PFSK-1 (cell line): Measurements from ENCODE around the gene EEF1G.
A peak's percentile ranks its signal among the peaks of the same experiment; 100 is the strongest.

Experiments
- FOXP2 ChIP-seq: optimal IDR thresholded peaks from 2 replicates; pipeline ENCODE3; 2011; ENCODE audit warnings: borderline replicate concordance, control low read depth, inconsistent platforms; ENCODE audit not compliant: insufficient read depth; ENCODE audit errors: extremely low read length, extremely low read depth
- POLR2AphosphoS5 ChIP-seq: IDR thresholded peaks from 2 replicates; pipeline ENCODE4 v1.6.1; 2012; ENCODE audit warnings: low read depth, mild to moderate bottlenecking, control low read depth, low read length, moderate library complexity
- SIN3A ChIP-seq: IDR thresholded peaks from 2 replicates; pipeline ENCODE4 v1.6.1; 2012; ENCODE audit warnings: mild to moderate bottlenecking, low read length, moderate library complexity, borderline replicate concordance; ENCODE audit not compliant: insufficient read depth
- TAF1 ChIP-seq: IDR thresholded peaks from 2 replicates; pipeline ENCODE4 v1.6.1; 2012; ENCODE audit warnings: low read length, control low read depth, borderline replicate concordance; ENCODE audit not compliant: insufficient read depth
- TF ChIP-seq, protein P1 (sequence below), 2 experiments: IDR thresholded peaks; 2 replicates each; pipeline versions ENCODE4 v1.6.1 to v1.8.0; 2011 to 2012; ENCODE audit warnings: low read depth in 2 of 2, low read length in 2 of 2, control low read depth in 1 of 2, inconsistent platforms in 1 of 2, mild to moderate bottlenecking in 1 of 2, moderate library complexity in 1 of 2; ENCODE audit not compliant: insufficient read depth in 1 of 2

EEF1G gene

GRCh38 chr11:62601372-62602140, 27.9 kb upstream of the EEF1G start, which contains the start of gene MTA2:
MTA2 (minus strand) TSS chr11:62601865; CDS start chr11:62601450, 415 bp downstream.
- no peak for TF ChIP-seq SIN3A
- peak; percentile 19 for TF ChIP-seq FOXP2
- TF ChIP-seq, protein P1, sequence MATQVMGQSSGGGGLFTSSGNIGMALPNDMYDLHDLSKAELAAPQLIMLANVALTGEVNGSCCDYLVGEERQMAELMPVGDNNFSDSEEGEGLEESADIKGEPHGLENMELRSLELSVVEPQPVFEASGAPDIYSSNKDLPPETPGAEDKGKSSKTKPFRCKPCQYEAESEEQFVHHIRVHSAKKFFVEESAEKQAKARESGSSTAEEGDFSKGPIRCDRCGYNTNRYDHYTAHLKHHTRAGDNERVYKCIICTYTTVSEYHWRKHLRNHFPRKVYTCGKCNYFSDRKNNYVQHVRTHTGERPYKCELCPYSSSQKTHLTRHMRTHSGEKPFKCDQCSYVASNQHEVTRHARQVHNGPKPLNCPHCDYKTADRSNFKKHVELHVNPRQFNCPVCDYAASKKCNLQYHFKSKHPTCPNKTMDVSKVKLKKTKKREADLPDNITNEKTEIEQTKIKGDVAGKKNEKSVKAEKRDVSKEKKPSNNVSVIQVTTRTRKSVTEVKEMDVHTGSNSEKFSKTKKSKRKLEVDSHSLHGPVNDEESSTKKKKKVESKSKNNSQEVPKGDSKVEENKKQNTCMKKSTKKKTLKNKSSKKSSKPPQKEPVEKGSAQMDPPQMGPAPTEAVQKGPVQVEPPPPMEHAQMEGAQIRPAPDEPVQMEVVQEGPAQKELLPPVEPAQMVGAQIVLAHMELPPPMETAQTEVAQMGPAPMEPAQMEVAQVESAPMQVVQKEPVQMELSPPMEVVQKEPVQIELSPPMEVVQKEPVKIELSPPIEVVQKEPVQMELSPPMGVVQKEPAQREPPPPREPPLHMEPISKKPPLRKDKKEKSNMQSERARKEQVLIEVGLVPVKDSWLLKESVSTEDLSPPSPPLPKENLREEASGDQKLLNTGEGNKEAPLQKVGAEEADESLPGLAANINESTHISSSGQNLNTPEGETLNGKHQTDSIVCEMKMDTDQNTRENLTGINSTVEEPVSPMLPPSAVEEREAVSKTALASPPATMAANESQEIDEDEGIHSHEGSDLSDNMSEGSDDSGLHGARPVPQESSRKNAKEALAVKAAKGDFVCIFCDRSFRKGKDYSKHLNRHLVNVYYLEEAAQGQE (IDR thresholded peaks at IDR 0.05; ENCODE audit: insufficient read depth in 1 of 2, low read depth in 2 of 2, low read length in 2 of 2) = 0 out of 4 replicates have a peak, but pooled peaks of 1 of the 2 experiments have one; percentile 38
- peak; percentile 29; the same call in 1 of the 2 replicates for TF ChIP-seq TAF1
- peak; percentile 87 for TF ChIP-seq POLR2AphosphoS5

GRCh38 chr11:62601122-62601371, 27.4 kb upstream of the EEF1G start:
- TF ChIP-seq, protein P1 (IDR thresholded peaks at IDR 0.05; ENCODE audit: insufficient read depth in 1 of 2, low read depth in 2 of 2, low read length in 2 of 2) = no peak
- 0 out of 2 replicates have a peak, but pooled peaks have one; percentile 1 for TF ChIP-seq TAF1

GRCh38 chr11:62600367-62601121, 26.9 kb upstream of the EEF1G start:
- no peak for TF ChIP-seq TAF1
- TF ChIP-seq POLR2AphosphoS5 = no peak
- TF ChIP-seq, protein P1 (IDR thresholded peaks at IDR 0.05; ENCODE audit: insufficient read depth in 1 of 2, low read depth in 2 of 2, low read length in 2 of 2) = no peak
- TF ChIP-seq FOXP2 = no peak
- TF ChIP-seq SIN3A = no peak

GRCh38 chr11:62599901-62600300, 26.2 kb upstream of the EEF1G start:
- TF ChIP-seq TAF1 (0 out of 2 replicates have a peak, but pooled peaks have one; percentile 0), FOXP2 (no peak)

DNA sequence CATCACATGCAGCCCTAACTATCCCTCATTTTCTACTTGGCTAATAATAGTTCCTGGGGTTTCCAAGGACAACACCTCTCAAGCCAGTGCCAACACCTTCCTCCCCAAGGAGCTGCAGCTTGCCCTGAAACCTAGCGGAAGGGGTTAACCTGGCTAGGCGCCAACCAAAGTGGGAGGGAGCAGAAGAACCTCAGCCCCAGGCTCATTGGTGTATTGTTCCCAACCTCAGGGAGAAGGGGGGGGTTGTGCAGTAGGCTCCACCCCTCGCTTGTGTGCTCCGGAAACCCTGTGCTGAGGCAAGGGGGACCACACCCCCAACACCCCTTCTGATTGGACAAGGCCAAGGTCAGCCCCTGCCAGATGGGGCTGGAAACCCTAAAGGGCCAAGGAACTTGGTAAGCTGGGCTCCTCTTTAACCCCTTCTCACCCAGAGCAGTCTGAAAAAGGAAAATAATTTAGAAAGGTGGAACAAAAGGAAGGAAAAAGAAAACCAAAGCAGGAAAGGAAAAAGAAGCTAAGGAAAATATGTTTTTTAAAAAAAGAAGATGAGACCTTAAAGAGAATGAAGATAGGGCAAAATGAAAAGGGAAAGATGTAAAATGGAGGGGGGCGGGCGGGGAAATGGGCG, 25.5 kb upstream of the EEF1G start:
- TF ChIP-seq TAF1 (no peak), SIN3A (no peak), FOXP2 (peak; percentile 96), POLR2AphosphoS5 (no peak)
- TF ChIP-seq, protein P1 (IDR thresholded peaks at IDR 0.05; ENCODE audit: insufficient read depth in 1 of 2, low read depth in 2 of 2, low read length in 2 of 2) = no peak
